SJSA1 (cell line): Measurements from ENCODE around the gene MAGI2. TPM values are rescaled to one million over a fixed set of nuclear protein-coding genes. Genes with fewer than 3 reads are reported as not detected.

Experiments
- DNase-seq, 2 experiments: peaks; one replicate each; pipeline ENCODE4 v3.0.0-alpha.2; 2015 to 2020; ENCODE audit warnings: low spot score in 2 of 2, low read depth in 1 of 2
- H3K27ac ChIP-seq: fragments of 250-450 bp; sonication (Bioruptor Pico); 2 replicates; pipeline ENCODE4 v1.5.1; 2020; ENCODE audit warnings: mild to moderate bottlenecking, moderate library complexity
- H3K27me3 ChIP-seq: fragments of 250-450 bp; sonication (Bioruptor Pico); replicated peaks from 2 replicates; pipeline ENCODE4 v1.5.1; 2020; ENCODE audit warnings: mild to moderate bottlenecking, moderate library complexity
- H3K36me3 ChIP-seq: fragments of 250-450 bp; sonication (Bioruptor Pico); 2 replicates; pipeline ENCODE4 v1.5.1; 2020; ENCODE audit warnings: mild to moderate bottlenecking
- H3K4me1 ChIP-seq: fragments of 250-450 bp; sonication (Bioruptor Pico); replicated peaks from 2 replicates; pipeline ENCODE4 v1.6.1; 2021; ENCODE audit warnings: mild to moderate bottlenecking
- H3K4me3 ChIP-seq: fragments of 250-450 bp; sonication (Bioruptor Pico); 2 replicates; pipeline ENCODE4 v1.5.1; 2020; ENCODE audit warnings: mild to moderate bottlenecking
- H3K9me3 ChIP-seq: fragments of 250-450 bp; sonication (Bioruptor Pico); replicated peaks from 2 replicates; pipeline ENCODE4 v1.5.1; 2020; ENCODE audit warnings: mild to moderate bottlenecking
- total RNA-seq: library from RNA; depleted of rRNA; stranded (reverse); fragments of >200 nt; shearing (Covaris generic); gene quantifications from 2 replicates; pipeline ENCODE4 v1.2.3, GENCODE V29; 2014

MAGI2 gene
- total RNA-seq, 1 experiment from 2014 or later: 0.82 TPM

- H3K9me3 ChIP-seq: no peaks in the 10 kb centered on the region
- no peak for DNase-seq
- no peaks in the 10 kb centered on the region for H3K4me1 ChIP-seq
These were observed 494.0 kb downstream of the MAGI2 start for GRCh38 chr7:78959477-78959876.

DNA sequence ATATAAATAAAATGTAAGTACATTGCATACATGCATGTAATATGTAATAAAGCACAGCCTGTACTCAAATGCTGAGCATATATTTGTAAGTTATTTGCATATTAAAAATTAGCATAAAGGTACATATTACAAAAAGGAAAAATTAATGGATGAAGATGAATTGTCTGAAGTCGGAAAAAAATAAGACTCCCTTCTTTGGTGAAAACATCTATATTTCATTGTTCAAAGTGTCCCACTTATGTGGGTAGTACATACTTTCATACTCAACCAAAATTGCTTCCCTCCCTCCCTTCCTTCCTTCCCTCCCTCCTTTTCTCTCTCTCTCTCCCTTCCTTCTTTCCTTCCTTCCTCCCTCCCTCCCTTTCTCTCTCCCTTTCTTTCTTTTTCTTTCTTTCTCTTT is 498.1 kb downstream of the MAGI2 start:
- no peak overlapping the region for H3K27ac ChIP-seq

More at GRCh38 chr7:78959477-78959876, 494.0 kb downstream of the MAGI2 start:
- H3K4me3 ChIP-seq: no peak overlapping the region
- H3K27me3 ChIP-seq: no peaks in the 10 kb centered on the region; the same call in 1 of the 2 replicates
- H3K27ac ChIP-seq: no peak overlapping the region
- no peaks in the 10 kb centered on the region for H3K36me3 ChIP-seq

GRCh38 chr7:78953726-78954363 is 499.6 kb downstream of the MAGI2 start:
- H3K4me1 ChIP-seq: no peaks in the 10 kb centered on the region
- no peak for DNase-seq
- no peaks in the 10 kb centered on the region for H3K36me3 ChIP-seq
- no peak overlapping the region for H3K27ac ChIP-seq
- no peaks in the 10 kb centered on the region for H3K9me3 ChIP-seq
- no peak overlapping the region for H3K4me3 ChIP-seq
- H3K27me3 ChIP-seq: no peaks in the 10 kb centered on the region; the same call in 1 of the 2 replicates

More for the DNA sequence above, 498.1 kb downstream of the MAGI2 start:
- Histone ChIP-seq H3K4me3 (no peak overlapping the region), H3K9me3 (no peaks in the 10 kb centered on the region), H3K27me3 (no peaks in the 10 kb centered on the region; the same call in 1 of the 2 replicates), H3K36me3 (no peaks in the 10 kb centered on the region), H3K4me1 (no peaks in the 10 kb centered on the region)
- DNase-seq: no peak

GRCh38 chr7:78953090-78953489 is 500.4 kb downstream of the MAGI2 start:
- no peaks in the 10 kb centered on the region for H3K4me1 ChIP-seq
- H3K9me3 ChIP-seq: no peaks in the 10 kb centered on the region
- H3K4me3 ChIP-seq: no peak overlapping the region
- no peak overlapping the region for H3K27ac ChIP-seq
- H3K36me3 ChIP-seq: no peaks in the 10 kb centered on the region
- H3K27me3 ChIP-seq: no peaks in the 10 kb centered on the region; the same call in 1 of the 2 replicates
- no peak for DNase-seq

- Histone ChIP-seq H3K4me1 (no peaks in the 10 kb centered on the region), H3K27ac (no peak overlapping the region), H3K36me3 (no peaks in the 10 kb centered on the region), H3K27me3 (no peaks in the 10 kb centered on the region), H3K4me3 (no peak overlapping the region), H3K9me3 (no peaks in the 10 kb centered on the region)
- DNase-seq: no peak
These were observed 513.8 kb downstream of the MAGI2 start for GRCh38 chr7:78939669-78940068.

GRCh38 chr7:78924581-78924980 is 528.9 kb downstream of the MAGI2 start:
- no peaks in the 10 kb centered on the region for H3K4me1 ChIP-seq
- H3K27me3 ChIP-seq: no peaks in the 10 kb centered on the region
- no peaks in the 10 kb centered on the region for H3K9me3 ChIP-seq
- no peaks in the 10 kb centered on the region for H3K36me3 ChIP-seq
- H3K4me3 ChIP-seq: no peak overlapping the region
- no peak overlapping the region for H3K27ac ChIP-seq
- no peak for DNase-seq

DNA sequence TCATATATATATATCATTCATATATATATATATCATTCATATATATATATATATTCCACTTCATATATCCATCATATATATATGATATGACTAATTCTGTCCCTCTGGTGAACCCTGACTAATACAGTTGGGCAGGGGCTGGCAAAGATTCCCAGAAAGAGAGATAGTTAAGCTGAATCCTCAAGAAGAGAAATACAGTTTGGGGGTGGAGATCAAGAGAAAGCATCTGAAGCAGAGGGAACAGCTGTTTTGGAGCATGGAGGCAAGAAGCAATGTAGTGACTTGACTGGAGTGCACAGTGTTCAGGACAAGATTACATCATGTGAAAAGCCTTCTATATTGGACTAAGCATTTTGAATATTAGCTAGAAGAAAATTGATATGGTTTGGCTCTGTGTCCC is 540.7 kb downstream of the MAGI2 start:
- H3K4me3 ChIP-seq: no peak overlapping the region
- H3K4me1 ChIP-seq: no peaks in the 10 kb centered on the region
- H3K27ac ChIP-seq: no peak overlapping the region
- no peaks in the 10 kb centered on the region for H3K36me3 ChIP-seq
- H3K27me3 ChIP-seq: no peaks in the 10 kb centered on the region
- no peak for DNase-seq
- H3K9me3 ChIP-seq: no peaks in the 10 kb centered on the region

DNA sequence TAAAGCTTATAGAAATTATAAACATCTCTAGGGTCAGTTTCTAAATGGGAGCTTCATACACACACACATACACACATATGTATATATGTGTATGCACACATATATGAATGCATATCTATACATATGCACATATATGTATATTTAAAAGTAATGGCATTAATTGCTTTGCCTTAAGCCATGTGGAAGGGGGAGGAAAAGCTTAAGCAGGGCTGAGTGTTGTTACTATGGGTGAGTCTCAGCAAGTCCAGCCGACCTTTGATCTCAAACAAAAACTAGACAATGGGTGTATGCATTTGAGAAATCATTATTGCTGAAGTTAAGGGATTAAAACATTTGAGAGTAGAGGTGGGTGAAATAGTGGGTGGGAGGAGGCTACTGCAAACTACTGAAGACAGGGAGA is 546.7 kb downstream of the MAGI2 start:
- no peak for DNase-seq
- no peak overlapping the region for H3K4me3 ChIP-seq
- no peaks in the 10 kb centered on the region for H3K27me3 ChIP-seq
- H3K9me3 ChIP-seq: no peaks in the 10 kb centered on the region
- no peaks in the 10 kb centered on the region for H3K36me3 ChIP-seq
- H3K27ac ChIP-seq: no peak overlapping the region
- no peaks in the 10 kb centered on the region for H3K4me1 ChIP-seq

GRCh38 chr7:78905436-78905835 is 548.0 kb downstream of the MAGI2 start:
- no peaks in the 10 kb centered on the region for H3K36me3 ChIP-seq
- H3K4me3 ChIP-seq: no peak overlapping the region
- H3K9me3 ChIP-seq: no peaks in the 10 kb centered on the region
- no peak overlapping the region for H3K27ac ChIP-seq
- H3K27me3 ChIP-seq: no peaks in the 10 kb centered on the region
- DNase-seq: no peak
- no peaks in the 10 kb centered on the region for H3K4me1 ChIP-seq

DNA sequence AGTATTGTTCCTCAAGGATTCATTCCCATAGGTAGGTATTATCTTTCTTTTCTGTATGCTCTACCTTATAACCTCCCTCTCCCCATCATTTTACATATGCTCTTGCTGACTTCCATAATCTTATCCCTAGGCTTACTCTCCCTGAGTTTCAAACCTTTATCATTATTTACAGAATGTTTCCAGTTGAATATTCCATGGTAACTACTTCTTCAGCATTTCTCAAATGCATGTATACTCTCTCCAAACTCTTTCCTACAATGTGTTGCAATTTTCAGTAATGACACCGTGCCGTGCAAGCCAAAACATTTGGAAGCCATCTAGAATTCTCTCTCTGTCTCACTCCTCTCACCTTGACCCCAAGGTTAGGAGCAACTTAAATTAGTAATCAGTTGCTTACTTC is 548.5 kb downstream of the MAGI2 start:
- no peak for DNase-seq
- Histone ChIP-seq H3K27ac (no peak overlapping the region), H3K27me3 (no peaks in the 10 kb centered on the region), H3K4me1 (no peaks in the 10 kb centered on the region), H3K36me3 (no peaks in the 10 kb centered on the region), H3K9me3 (no peaks in the 10 kb centered on the region), H3K4me3 (no peak overlapping the region)

GRCh38 chr7:78901566-78901965 is 551.9 kb downstream of the MAGI2 start:
- no peaks in the 10 kb centered on the region for H3K9me3 ChIP-seq

GRCh38 chr7:78900806-78901205 is 552.7 kb downstream of the MAGI2 start:
- H3K4me3 ChIP-seq: no peak overlapping the region
- no peaks in the 10 kb centered on the region for H3K9me3 ChIP-seq
- H3K36me3 ChIP-seq: no peaks in the 10 kb centered on the region
- no peak overlapping the region for H3K27ac ChIP-seq
- H3K27me3 ChIP-seq: no peaks in the 10 kb centered on the region
- H3K4me1 ChIP-seq: no peaks in the 10 kb centered on the region
- DNase-seq: no peak

More at GRCh38 chr7:78901566-78901965, 551.9 kb downstream of the MAGI2 start:
- no peak for DNase-seq
- no peaks in the 10 kb centered on the region for H3K36me3 ChIP-seq
- no peaks in the 10 kb centered on the region for H3K4me1 ChIP-seq
- H3K27ac ChIP-seq: no peak overlapping the region
- H3K27me3 ChIP-seq: no peaks in the 10 kb centered on the region
- H3K4me3 ChIP-seq: no peak overlapping the region

- Histone ChIP-seq H3K36me3 (no peaks in the 10 kb centered on the region), H3K4me1 (no peaks in the 10 kb centered on the region), H3K27me3 (no peaks in the 10 kb centered on the region), H3K4me3 (no peak overlapping the region), H3K9me3 (no peaks in the 10 kb centered on the region), H3K27ac (no peak overlapping the region)
- no peak for DNase-seq
These were observed 558.1 kb downstream of the MAGI2 start for GRCh38 chr7:78895393-78895792.

DNA sequence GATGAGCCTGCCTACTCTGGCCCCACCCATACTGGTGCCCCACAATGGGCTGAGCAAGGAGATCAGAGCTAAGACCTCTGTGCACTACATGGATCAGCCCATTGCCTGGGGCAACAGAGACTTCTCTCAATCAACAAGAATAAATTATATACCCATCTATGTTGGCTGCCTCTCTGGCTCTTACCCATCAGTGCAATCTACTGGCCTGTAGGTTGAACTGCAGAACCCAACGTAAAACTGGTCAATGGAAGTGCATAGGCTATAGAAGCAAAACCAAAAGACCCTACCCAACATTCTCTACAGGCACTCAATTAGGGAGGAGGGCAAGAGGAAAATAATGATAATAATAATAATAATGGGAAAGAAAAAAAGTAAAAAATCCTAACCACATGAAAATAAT is 574.3 kb downstream of the MAGI2 start:
- Histone ChIP-seq H3K27ac (no peak overlapping the region), H3K36me3 (no peaks in the 10 kb centered on the region), H3K4me3 (no peak overlapping the region), H3K4me1 (no peaks in the 10 kb centered on the region), H3K9me3 (no peaks in the 10 kb centered on the region; the same call in 1 of the 2 replicates), H3K27me3 (no peaks in the 10 kb centered on the region)
- no peak for DNase-seq

GRCh38 chr7:78873117-78873516 is 580.4 kb downstream of the MAGI2 start:
- Histone ChIP-seq H3K36me3 (no peaks in the 10 kb centered on the region), H3K4me1 (no peaks in the 10 kb centered on the region), H3K4me3 (no peak overlapping the region), H3K27ac (no peak overlapping the region), H3K27me3 (no peaks in the 10 kb centered on the region), H3K9me3 (no peaks in the 10 kb centered on the region; the same call in 1 of the 2 replicates)
- no peak for DNase-seq
